CD4-positive, alpha-beta T cell treated with Interferon alpha-2 for 1 hour (primary cell): Measurements from ENCODE around the gene PHACTR3.

ENCODE experiments used
- DNase-seq, 2 donors: peaks; one replicate each; pipeline ENCODE4 v3.0.0-alpha.2; 2020 to 2022

The PHACTR3 gene

DNA sequence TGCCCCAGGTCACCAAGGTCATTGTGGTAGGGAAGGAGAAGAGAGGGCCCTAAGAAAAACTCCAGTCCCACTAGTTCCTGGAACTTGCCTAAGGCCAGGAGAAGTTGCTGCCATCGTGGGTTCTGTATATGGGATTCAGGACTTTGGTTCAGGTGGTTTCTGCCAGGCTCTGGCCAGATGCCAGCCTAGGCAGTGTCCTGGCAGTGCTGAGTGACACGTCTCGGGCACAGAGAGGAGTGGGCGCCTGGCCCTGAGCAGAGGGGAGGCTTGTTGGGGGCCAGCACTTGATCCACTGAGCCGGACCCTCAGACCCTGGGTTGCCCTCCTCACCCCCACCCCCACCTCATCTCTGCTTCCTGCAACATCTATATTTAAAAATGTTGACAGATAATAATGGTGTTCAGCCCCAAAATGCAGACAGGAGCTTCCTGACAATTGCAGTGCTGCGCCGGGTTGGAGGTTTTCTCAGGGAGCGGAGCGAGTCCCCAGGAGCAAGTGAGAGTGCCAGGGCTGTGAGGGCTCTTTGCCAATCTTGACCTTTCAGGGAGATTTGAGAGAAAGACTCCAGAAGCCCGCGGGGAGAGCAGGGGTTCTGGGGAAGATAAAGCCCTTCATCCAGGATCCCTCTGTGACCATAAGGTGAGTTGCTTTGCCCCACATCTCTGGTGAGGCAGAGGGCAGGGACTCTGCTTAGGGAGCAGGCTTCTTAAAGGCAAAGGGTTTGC, 71.9 kb downstream of the PHACTR3 start:
- no peak for DNase-seq

DNA sequence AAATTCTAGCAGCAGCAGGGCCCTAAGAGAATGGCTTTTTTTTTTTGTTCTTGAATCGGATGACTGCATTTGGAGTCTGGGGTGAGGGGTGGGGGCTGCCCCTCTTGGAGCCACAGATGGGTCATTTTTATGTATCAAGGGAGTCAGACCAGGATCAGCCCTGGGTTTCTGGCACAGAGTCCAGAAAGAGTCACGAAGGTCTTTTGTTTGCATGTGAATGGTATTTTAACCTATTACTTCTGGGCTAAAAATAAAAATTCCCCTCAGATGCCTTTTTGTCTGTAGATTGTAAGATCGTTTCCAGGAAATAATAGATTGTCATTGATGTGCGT, 72.5 kb downstream of the PHACTR3 start:
- DNase-seq = no peak

DNA sequence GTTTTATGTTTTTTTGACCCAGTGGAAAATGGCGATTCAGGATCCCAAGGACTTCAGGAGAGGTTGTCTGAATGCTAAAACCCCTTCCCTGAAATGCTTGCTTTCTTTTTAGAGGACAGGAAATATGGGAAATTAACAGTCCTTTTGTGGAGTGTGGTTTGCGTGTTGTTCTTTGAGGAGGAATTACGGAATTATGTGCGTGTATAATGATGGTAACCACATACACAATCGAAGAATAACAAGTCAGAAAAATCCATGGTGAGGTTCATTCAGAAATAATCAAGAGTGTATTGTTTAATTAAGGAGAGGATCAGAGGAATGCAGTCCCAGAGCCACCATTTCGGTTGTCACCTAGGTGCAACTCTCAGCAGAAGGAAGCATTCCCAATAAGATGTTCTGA, 73.2 kb downstream of the PHACTR3 start:
- DNase-seq = no peak

DNA sequence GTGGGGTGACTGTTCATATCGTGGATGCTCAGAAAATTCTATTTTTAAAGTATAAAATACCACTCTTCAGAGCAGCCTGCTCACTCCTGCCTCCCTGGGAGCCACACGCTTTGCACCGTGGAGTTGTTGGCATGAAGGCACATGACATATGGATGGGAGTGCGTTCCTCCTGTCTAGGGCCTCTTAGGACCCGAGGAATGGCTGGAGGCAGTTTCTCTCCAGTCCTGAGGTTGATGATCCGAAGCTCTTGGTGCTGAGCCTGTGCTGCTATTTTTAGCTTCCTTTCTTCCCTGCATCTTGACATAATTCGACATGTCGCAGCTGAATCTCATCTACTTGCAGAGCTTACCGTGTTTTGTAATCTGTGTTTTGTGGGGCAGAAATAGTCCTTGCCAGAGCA, 73.9 kb downstream of the PHACTR3 start:
- no peak for DNase-seq

DNA sequence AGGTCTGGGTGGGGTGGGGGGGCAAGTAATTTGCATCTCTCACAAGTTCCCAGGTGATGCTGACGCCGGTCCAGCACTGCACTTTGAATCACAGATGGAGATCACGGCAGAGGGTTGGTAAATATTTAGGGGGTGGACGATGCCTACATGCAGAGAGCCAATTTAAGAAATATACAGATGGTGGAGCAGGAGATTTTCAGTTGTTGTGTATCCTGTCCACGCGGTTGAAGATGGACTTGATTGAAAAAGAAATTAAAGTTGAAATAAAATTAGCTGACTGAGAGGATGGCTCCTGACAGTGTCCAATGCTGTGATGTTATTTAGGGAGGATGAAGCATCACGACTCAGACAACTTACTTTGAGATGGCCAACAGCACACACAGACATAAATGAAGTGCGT, 74.6 kb downstream of the PHACTR3 start:
- DNase-seq = no peak

DNA sequence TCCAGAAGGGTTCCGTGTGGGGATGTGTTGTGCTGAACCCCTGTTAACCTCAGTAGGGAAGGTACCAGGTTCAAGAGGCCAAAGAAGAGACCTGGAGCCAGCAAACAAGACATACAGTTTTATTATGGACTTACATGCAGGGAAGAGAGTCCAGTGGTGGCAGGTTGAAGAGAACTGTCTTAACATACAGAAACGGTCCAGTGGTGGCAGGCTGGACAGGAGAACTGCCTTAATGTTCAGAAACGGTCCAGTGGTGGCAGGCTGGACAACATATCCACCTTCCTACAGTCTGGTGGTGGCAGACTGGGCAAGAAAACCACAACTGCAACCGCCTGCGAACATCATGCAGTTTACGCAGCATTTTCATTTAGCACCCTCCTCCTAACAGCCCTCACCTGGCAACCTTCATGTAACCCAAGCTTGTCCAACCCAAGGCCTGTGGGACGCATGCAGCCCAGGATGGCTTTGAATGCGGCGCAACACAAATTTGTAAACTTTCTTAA, 75.9 kb downstream of the PHACTR3 start:
- no peak for DNase-seq

DNA sequence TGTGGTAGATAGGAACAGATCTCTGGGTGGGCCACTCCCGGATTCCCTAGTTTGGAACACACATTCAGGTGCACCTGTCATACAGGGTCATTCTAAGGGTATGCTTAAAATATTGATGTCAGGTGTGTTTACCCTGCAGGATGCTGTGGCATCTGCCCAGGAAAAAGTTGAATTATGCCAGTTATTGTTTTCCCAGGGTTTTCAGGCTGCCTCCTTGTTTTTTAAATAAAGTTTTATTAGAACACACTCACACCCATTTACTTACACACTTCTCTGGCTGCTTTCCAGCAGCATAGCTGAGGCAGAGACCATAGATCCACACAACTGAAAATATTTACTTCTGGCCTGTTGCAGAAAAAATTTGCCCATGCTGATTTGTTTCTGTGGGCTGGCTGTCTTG, 76.5 kb downstream of the PHACTR3 start:
- no peak for DNase-seq

DNA sequence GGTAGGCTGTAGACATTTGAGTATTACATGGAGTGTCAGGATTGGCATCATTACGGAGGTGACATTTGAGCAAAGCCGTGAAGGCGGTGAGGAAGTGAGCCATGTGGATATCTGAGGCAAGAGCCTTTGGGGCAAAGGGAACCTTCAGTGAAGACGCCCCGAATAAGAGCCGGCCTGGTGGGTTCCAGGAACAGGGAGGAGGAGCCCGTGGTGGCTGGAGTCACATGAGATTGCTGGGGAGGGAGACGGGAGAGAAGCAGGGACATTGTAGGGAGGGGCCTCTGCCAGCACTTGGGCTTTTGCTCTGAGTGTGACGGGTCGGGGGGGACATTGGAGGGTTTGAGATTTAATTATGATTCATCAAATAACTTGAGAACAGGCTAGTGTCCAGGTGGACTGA, 78.3 kb downstream of the PHACTR3 start:
- DNase-seq = no peak

DNA sequence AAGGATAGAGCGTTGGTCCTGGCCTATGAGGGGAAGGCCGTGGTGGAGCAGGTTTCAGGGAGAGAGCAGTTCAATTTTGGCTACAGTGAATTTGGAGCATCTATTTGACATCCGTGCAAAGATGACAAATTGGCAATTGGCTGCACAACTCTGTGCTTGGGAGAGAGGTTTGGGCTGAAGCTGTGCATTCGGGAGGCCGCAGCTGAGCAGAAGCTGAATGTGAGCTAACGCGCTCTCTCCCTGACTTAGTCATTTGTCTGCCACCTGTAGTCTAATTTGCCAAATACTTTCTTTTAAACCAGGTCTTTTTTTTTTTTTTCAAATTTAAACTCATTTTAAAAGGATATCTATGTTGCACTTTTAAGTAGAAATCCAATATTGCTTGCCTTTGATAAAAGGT, 78.8 kb downstream of the PHACTR3 start:
- no peak for DNase-seq

DNA sequence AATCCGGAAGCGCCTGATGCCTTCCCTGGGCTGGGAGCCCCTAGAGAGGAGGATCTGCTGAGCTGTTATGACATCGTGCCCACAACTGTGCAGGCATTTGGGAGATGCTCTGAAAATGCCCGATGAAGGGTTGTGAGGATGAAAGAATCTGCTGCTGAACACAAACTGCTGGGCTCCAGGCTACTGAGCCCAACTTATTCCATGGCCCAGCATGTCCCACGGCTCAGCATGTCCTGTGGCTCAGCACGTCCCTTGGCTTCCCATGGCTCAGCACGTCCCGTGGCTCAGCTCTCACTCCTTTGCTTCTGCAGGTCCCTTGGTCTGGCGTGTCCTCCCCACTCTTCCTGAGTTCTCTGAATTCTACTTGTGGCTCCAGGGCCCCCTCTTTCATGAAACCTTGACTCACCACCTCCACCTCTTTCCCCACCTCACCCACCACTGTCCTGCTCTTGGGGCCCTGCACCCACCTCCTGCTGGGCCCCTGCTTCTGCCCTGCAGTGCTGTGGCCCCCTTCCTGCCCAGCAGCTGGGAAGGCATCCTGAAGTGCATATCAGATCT, 80.4 kb downstream of the PHACTR3 start:
- no peak for DNase-seq

DNA sequence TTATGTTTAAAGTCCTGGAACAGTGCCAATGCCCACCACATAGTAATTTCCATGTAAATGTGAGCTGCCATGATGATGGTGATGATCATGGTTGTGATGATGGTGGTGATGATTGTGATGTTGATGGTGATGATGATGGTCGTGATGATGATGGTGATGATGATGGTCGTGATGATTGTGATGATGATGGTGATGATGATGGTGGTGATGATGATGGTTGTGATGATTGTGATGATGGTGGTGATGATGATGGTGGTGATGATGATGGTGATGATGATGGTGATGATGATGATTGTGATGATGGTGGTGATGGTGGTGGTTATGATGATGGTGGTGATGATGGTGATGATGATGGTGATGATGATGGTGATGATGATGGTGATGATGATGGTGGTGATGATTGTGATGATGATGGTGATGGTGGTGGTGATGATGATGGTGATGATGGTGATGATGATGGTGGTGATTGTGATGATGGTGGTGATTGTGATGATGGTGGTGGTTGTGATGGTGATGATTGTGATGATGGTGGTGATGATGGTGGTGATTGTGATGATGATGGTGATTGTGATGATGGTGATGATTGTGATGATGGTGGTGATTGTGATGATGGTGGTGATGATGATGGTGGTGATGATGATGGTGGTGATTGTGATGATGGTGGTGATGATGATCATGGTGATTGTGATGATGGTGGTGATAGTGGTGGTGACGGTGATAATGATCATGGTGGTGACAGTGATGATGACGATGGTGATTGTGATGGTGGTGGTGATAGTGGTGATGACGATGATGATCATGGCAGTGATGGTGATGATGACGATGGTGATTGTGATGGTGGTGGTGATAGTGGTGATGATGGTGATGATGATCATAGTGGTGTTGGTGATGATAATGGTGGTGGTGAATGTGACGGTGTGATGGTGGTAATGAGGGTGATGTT, 82.3 kb downstream of the PHACTR3 start:
- no peak for DNase-seq

DNA sequence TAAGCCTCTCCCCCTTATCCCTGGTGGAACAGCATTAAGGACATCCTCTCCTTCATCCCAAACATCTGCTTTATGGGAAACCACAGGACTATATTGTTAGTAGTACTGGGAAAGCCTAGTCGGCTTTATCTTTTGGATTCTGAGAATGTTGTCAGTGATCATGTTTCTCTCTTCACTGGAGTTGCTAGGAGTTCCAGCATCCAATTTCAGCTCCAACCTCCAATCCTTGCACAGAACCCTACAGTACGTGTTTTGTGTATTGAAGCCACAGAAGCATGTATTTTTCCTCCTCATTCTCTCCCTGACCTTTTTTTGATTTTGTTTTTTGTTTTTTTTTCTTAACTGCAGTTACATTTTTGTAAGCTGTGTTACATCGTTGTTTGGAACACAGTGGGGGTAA, 84.0 kb downstream of the PHACTR3 start:
- no peak for DNase-seq

DNA sequence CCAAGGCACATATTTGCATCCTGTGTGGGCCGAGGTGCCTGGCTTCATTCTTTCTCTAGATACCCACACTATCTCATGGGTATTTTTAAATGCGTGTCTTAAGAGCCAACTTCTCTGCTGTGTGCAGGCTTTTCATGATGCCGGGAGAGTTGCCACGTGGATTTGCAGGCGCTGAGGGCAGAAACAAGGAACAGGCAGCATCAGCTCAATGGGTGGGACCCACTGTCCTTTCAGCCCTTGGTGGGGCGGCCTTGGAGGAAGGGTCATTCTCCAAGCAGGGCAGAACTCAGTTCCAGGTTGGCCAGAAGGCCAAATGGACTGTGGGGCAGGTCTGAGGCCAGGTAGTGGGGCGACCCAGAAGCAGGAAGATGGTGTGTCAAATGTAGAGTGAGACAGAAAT, 84.7 kb downstream of the PHACTR3 start:
- no peak for DNase-seq

DNA sequence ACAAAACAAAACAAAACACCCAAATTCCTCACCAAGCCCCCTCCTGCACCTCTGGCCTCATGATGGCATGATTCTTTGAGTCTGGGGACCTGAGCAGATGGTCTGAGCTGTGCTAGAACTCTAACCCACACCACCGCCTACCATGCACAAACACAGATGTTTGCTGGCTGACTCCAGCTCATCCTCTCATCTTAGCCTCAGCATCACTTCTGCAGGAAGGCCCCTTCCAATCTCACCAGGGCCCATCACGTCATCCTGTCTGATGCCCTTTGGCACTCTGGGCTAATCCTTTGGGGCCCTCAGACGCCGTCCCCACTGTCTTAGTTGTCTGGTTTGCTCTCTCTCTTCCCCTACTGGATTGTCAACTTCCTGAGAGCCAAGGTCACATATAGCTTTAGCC, 85.8 kb downstream of the PHACTR3 start:
- no peak for DNase-seq

DNA sequence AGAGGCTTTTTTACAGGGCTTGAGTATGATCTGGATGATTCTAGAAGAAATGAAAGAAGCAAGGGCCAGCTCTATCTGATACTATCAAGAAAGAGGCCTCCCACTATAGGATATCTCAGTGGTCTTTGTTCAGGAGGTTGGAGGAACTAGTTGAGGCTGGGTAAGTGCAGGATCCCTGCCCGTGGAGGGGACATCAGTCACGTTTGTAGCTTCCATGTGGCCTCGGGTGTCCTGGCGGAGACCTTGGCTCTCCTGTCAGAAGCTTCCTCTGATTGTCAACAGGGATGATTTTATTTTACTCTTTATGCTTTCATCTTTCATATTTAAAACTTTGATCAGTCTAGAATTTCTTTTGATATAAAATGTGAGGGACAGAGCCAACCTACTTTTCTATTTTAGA, 86.6 kb downstream of the PHACTR3 start:
- DNase-seq = no peak

DNA sequence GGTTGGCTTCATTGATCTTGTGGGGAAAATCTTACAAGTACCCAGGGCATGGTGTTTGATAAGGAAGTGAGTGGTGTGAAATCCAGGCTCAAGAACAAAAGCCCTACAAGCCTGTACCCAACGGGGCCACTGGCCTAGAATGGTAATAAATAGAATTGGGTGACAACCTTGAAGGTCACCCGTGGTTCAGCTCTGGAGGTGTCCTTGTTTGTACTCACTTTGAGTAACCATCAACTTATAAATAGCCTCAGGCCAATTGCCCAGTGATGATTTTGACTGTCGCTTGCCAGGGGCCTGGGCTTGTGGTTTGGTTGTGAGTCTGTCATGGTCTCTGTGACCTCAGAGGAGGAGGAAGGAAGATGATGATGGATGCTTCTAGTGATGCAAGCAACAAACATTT, 87.8 kb downstream of the PHACTR3 start:
- no peak for DNase-seq

DNA sequence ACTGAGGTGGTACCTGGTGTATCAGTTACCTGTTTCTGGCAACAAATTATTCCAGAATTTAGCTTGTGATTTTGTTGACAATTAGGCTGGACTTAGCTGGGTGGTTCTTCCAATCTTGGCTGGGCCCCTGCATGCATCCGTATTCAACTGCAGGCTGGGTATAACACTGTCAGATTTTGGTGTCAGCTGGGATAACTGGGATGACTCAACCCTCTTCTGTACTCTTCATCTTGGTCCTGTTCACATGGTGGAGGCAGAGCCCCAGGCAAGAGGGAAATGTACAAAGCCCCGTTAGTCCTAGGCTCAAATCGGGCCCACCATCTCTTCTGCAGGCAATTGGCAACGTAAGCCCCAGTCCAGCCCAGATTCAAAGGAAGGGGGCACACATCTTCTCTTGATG, 89.2 kb downstream of the PHACTR3 start:
- DNase-seq = no peak

DNA sequence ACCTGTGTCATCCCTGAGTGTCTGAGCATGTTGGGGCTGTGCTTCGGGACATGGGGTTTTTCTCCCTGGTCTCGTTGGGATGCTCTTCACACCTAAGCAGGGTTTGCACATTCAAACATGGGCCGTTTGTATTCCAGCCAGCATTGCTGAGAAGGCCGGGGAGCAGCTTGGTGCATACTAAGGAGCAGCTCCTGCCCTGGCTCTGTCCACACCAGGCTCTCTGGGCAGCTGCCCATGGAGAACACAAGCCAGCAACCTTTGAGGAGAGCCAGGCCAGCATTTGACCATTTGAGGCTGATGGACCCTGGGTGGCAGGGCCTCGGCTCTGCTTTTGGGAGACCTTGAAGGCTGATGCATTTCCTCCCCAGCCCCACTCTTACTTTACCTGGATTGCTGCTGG, 92.1 kb downstream of the PHACTR3 start:
- DNase-seq = no peak

DNA sequence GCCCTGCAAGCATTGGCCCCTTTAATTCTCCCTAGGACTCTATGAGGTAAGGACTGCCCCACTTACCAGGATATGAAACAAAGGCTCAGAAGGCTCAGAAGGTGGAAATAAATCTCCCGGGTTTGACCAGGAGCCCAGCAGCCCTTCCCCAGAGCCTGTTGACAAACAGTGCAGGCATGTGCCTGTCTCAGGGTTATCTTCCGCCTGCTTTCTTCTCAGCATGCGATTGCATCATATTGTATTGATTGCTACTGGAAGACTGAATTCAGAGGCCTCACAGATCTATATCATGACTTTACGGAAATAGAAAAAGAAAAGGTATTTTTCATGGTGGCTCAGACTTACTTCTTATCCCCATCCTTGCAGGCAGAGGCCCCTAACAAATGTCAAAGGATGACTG, 92.7 kb downstream of the PHACTR3 start:
- no peak for DNase-seq

DNA sequence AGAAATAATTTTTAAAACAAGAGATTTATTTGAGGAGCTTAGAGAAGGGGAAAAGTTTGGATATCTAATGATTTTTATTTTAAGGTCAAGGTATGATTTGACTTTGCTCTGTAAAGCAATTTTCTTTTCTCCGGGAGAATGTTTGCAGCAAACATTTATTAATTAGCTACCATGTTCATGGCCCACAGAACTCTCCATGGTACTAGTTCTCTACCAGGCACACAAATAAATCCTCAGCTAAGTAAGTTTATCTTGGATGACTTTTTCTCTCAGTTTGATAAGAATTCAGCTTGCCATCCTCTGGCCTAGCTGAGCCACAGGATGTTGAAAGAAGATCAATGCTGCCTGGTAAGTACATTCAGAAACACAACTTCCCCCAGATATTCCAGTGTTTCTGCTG, 94.3 kb downstream of the PHACTR3 start:
- DNase-seq = no peak

DNA sequence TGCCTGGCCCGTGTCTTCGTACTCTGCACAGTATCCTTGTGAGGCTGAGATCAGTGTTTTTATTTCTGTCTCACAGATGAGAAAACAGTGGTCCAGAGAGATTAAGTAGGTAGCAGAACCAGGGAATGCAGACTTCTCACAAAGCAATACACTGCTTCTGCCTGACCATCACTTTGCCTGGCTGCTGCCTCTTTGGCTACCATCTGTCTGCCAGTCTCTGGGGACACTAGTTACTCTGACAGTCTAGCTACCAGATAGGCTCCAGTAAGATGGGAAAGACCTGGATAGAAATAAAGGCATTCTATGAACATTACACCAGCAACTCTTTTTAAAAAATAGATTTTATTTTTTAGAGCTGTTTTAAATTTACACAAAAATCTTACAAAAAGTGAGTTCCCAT, 96.9 kb downstream of the PHACTR3 start:
- no peak for DNase-seq

DNA sequence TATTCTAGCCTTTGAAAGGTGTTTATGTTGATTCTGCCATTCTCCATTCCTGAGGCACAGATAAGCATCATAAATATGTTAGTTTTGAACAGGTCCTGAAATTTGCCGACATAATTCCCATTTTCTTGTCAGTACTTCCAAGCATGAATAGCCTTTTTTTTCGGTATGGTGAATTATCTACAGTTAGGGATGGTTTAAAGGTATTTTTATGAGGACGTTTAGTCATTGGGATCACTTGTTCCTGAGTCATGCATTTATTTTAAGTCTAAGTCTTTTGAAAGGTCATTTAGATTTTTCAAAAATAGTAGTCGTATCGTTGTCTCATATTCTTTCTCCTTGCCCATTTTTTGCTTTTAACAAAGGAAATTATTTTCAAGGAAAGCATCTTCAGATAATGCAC, 98.7 kb downstream of the PHACTR3 start:
- DNase-seq = no peak

DNA sequence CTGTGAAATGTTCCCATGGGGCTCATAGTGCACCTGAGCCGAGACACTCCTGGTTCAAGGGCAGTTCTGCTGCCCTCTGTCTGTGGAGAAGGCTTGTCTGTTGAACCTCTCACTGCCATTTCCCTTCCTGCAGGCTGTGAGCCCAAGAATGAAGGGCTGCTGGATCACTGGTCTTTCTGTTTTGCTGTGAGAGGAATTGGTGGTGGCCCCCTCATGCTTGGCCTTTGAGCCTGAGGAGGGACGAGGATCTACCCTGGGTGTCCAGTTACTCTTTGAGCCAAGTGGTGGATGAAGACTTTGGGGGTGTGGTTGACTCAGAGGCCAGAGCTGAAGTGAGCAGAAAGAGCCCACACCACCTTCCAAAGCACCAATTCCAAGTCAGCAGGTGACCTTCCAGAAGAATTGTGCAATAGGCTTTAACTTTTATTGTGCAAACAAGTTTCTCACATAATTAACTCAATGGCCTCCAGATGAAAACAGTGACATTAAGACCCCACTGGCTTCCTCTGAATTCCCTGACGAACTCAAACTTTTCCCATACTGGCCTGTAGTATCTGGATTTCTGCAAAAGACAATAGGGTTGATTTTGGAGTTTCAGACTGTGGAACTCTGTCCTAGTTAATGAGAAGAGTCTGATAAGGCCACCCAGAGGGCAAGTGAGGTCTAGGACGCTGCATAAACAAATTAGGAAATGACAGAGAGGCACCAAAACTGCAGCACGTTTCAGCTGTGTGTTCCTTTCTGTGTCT, 101.5 kb downstream of the PHACTR3 start:
- DNase-seq = no peak

DNA sequence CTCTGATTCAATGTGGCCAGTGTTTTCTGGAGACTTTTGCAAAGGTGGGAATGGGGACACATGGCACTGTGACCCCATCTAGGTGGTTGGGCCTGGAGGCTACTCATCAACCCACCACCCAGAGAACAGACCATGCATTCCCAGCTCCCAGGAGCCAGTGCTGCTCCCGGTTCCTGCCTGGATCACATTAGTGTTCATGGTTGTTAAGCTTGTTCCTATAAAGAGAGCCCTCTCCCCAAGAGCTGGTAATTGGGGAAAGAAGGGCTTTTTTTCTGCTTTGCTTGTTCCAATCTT, 102.0 kb downstream of the PHACTR3 start:
- DNase-seq = no peak
